Activated gamma-delta T cell (primary cell): ENCODE results near the gene SAMHD1.
A peak's percentile ranks its signal among the peaks of the same experiment; 100 is the strongest.
"Not testable (repeated sequence)": the region's sequence is repeated elsewhere in the genome, so short reads cannot be mapped to it uniquely, and the experiment has no call there.

Experiments
- DNase-seq: peaks from one replicate; lab custom pipeline; 2025; lab: John Stamatoyannopoulos, UW
- total RNA-seq, 2 donors: gene quantifications; one replicate each; lab custom pipeline; 2026; lab: John Stamatoyannopoulos, UW

SAMHD1 gene
- 264 to 311 reads per million in 2 donors for total RNA-seq

DNA sequence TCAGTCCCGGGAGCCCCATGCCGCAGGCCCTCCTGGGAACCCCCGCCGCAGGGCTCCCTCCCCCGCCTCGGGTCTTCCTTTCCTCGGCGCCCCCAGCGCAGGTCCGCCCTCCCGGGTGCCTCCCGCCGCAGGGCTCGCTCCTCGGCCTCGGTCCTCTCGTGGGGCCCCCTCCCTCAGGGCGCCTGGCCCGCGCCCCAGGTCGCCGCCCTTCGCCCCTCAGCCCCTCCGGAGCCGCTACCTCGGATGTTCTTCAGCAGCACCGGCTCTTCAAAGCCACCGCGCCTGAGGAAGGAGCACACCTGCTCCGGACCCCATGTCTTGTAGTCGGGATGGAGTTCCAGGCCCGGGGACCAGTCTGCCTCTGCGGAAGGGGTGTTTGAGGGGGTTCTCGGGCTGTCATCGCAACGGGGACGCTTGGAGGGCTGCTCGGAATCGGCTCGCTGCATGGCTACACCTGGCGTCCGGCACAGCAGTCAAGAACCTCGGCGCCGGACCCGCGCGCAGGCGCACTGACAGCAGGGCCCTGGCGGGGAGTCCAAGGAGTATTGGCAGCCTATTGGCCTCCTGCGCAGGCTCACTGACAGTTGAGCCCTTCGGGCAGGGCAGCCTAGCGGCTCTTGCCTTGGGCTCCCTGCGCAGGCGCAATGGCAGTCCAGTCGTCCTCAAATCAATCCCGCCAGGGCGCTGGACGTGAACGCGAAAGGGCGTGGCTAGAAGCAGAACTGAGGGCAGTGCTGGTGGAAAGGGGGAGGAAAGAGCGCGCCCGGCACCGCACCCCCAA, at the start of gene SAMHD1:
Gene SAMHD1, minus strand, starts transcription at position 511 of the 781 bp plus-strand sequence. Its CDS starts 65 bp downstream, at position 446.
- DNase-seq = peak; percentile 78

DNA sequence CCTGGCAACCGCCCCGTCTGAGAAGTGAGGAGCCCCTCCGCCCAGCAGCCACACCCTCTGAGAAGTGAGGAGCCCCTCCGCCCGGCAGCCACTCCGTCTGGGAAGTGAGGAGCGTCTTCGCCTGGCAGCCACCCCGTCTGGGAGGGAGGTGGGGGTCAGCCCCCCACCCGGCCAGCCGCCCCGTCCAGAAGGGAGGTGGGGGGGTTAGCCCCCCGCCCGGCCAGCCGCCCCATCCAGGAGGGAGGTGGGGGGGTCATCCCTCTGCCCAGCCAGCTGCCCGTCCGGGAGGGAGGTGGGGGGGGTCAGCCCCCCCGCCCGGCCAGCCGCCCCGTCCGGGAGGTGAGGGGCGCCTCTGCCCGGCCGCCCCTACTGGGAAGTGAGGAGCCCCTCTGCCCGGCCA, 48.7 kb upstream of the SAMHD1 start:
- not testable (repeated sequence) for DNase-seq

DNA sequence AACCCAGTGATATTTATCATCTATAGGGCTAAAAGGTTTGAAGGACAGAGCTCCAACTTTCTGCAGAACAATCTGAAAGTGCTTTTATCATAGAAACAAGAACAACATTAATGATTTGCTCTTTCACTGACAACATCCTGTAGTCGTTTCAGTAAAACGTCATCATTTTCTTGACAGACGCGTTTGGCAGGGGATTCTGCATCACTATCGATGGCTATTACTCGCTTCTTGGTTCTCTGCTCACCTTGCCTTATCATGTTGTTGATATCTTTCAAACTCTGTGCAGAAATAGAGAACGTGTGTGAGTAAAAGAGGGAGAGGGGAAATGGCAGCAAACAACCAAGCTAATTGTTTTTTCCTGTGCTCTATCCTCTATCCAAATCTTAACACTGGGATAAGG, 47.1 kb upstream of the SAMHD1 start:
- no peak for DNase-seq

DNA sequence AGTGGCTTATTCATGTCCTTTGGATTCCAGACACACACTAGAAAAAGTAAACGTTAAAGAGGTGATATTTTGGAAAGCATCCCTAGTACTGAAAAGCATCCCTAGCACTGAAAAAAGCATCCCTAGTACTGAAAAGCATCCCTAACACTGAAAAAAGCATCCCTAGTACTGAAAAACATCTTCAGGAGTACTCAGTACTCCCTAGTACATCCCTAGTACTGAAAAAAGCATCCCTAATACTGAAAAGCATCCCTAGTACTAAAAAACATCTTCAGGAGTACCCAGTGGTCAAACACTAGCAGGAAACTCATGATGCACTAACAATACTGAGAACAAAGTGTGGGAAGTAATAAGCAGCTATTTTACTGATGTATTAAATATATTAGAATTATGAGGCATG, 45.6 kb upstream of the SAMHD1 start:
- no peak for DNase-seq

DNA sequence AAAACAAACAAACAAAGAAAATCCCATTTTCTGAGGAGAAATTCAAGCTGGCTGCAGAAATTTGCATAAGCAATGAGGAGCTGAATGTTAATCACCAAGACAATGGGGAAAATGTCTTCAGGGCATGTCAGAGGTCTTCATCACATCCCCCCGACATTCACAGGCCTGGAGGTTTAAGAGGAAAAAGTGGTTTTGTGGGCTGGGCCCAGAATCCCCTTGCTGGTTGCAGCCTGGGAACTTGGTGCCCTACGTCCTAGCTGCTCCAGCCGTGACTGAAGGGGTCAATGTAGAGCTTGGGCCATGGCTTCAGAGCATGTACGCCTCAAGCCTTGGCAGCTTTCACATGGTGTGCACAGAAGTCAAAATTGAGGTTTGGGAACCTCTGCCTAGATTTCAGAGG, 42.7 kb upstream of the SAMHD1 start:
- not testable (repeated sequence) for DNase-seq

DNA sequence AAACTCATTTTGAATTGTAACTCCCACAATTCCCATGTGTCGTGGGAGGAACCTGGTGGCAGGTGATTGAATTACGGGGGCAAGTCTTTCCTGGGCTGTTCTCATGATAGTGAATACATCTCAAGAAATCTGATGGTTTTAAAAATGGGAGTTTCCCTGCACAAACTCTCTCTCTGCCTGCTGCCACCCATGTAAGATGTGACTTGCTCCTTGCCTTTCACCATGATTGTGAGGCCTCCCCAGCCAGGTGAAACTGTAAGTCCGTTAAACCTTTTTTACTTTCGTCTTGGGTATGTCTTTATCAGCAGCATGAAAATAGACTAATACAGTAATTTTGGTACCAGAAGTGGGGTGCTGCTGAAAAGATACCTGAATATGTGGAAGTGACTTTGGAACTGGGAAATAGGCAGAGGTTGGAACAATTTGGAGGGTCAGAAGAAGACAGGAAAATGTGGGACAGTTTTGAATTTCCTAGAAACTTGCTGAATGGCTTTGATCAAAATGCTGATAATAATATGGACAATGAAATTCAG, 41.4 kb upstream of the SAMHD1 start:
- DNase-seq = no peak

DNA sequence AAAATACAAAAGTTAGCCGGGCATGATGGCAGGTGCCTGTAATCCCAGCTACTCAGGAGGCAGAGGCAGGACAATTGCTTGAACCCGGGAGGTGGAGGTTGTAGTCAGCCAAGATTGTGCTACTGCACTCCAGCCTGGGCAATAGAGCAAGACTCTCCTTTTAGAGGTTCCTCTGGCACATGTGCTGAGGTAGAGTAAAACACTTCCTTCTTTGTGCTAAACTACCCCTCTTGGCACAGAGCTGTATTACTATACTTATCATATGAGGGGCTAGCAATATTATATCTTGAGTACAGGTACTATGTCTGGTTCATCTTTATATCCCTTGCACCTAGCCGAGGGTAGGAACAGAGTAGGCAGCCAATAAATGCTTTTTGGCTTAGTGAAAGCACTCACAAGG, 40.2 kb upstream of the SAMHD1 start:
- no peak for DNase-seq

DNA sequence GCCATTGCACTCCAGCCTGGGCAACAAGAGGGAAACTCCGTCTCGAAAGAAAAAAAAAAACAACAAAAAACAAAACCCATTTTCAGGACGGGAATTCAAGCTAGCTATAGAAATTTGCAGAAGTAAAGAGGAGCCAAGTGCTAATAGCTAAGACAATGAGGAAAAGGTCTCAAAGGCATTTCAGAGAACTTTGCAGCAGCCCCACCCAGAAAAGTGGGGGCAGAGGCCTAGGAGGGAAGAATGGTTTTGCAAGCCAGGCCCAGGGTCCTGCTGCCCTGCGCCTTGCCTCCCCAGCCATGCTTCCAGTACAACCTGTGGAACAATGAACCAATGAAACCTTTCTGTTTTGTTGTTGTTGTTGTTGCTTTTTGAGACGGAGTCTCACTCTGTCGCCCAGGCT, 38.3 kb upstream of the SAMHD1 start:
- no peak for DNase-seq

DNA sequence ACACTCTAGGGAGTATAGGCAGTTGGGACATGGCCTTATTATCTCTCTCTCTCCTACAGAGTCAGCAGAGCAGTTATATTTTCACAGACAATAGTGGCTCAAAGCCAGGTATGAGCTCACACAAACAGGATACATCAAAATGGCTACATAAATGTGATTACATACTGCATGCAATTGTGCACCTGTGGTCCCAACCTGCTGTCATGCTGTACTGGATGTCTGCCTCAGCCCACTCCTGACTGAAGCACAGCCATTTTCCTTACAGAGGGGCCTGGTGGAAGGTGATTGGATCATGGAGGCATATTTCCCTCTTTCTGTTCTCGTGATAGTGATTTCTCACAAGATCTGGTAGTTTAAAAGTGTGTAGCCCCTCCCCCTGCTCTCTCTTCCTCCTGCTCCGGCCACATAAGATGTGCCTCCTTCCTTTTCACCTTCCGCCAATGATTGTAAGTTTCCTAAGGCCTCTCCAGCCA, 37.0 kb upstream of the SAMHD1 start:
- no peak for DNase-seq

DNA sequence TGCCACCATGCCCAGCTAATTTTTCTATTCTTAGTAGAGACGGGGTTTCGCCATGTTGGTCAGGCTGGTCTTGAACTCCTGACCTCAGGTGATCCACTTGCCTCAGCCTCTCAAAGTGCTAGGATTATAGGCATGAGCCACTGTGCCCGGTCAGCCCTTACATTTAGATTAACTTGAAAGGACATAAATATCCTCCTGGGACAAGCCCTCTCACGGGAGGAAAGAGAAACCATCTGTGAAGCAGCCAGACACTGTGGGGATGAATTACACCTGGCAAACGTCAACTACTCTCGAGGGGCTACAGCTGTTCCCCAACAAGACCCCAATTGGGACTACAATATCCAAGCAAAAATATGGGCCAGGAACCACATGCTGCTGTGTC, 32.7 kb upstream of the SAMHD1 start:
- DNase-seq = no peak

DNA sequence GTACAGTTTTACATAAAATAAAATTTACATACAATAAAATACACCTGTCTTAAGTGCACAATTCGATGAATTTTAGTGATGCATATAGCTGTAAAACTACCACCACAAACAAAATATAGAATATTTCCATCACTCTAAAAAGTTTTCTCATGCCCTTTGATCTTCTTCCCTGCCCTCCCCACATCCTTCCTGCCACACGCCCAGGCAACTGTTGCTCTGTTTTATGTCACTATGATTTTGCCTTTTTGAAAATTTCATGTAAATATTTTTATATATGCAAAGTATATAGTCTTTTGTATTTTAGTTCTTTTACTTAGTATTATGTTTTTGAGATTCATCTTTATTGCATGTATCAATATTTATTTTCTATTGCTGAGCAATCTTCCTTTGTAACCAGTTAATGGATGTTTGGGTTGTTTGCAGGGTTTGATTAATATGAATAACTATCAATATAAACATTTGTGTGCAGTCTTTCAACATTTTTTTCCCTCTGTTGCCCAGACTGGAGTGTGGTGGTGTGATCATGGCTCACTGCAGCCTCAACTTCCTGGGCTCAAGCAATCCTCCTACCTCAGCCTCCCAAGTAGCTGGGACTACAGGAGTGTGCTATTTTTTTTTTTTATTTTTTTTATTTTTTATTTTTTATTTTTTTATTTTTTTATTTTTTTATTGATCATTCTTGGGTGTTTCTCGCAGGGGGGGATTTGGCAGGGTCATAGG, 23.8 kb upstream of the SAMHD1 start:
- no peak for DNase-seq

DNA sequence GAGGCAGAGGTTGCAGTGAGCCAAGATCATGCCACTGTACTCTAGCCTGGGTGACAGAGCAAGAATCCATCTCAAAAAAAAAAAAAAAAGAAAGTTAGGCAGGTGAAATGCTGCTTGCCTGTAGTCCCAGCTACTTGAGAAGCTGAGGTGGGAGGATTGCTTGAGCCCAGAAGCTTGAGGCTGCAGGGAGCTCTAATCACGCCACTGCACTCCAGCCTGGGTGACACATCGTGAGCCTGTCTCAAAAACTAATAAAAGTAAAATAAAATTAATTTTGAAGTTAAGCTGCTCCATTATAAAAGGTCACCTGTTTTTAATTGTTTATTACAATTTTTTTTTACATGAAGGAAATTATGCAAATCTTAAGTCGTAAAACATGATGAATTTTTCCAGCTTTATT, 23.2 kb upstream of the SAMHD1 start:
- DNase-seq = no peak

DNA sequence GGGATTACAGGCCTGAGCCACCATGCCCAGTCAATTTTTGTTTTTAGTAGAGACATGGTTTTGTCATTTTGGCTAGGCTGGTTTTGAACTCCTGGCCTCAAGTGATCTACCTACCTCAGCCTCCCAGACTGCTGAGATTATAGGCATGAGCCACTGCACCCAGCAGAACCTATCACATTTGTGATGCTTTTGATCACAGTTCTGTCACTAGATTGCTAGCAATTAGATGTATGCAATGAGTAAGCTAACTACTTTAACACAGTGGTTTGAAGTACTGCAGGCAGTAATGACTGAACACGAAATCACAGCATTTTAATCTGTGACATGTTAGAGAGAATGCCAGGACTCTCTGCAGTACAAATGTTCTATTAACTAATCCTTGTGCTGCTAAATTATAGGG, 19.6 kb upstream of the SAMHD1 start:
- no peak for DNase-seq

DNA sequence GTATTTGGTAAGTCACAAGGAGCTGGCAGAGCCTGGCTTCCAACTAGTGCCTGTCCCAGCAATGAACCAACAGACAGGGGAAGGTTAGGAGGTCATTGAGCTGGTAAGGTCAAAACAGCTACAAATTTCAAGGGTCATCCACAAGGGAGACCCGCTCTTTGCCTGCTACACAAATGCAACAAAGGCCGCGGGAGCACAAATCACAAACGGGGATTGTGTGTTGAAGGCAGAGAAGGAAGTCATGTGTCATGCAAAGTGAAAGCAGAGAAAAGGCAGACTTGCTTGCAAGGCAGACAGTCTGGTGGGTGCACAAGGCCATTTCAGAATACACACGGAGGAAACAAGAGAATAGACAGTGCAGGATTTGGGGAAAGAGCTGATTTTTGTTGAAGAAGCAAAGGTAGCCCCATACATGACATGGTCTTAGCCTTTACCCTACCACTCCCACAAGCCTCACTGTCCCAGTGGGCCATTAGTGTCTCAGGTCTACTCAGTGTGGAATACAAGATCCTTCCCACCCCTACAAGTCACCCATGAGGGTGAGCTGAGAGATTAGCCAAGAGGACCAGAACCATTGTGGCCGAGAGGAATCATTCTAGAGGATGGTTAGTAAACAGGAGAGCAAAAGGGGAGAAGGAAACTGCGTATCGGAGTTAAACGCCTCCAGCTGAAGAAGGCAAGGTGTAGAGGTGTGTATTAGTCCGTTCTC, 18.1 kb upstream of the SAMHD1 start:
- no peak for DNase-seq

DNA sequence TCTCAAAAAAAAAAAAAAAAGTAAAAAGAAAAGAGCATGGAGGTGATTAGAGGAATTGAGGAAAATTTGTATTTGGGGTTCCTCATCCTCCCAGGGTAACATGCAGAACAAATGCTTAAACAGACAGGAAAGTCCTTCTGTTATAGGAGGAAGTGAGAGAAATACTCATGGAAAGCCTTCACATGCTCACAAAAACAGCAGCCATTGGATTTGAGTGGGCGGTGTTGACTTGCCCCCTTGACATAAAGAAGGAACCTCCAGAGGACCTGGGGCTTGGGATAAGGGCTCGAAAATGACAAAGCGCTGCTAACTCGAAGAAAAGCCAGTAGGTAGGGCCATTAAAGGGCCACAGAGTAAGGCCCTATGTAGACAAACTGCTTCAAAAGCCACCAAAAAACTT, 17.5 kb upstream of the SAMHD1 start:
- DNase-seq = no peak

DNA sequence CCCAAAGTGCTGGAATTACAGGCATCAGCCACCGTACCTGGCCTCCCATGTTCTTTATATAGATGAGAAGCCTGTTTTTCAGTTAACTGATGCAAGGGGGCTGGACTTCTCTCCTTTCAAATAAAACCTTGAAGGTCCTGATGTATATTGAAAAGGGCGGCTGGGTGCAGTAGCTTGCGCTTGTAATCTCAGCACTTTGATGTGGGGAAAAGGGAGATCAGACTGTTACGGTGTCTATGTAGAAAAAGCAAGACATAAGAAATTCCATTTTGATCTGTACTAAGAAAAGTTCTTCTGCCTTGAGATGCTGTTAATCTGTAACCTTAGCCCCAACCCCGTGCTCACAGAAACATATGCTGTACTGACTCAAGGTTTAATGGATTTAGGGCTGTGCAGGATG, 16.1 kb upstream of the SAMHD1 start:
- no peak for DNase-seq

DNA sequence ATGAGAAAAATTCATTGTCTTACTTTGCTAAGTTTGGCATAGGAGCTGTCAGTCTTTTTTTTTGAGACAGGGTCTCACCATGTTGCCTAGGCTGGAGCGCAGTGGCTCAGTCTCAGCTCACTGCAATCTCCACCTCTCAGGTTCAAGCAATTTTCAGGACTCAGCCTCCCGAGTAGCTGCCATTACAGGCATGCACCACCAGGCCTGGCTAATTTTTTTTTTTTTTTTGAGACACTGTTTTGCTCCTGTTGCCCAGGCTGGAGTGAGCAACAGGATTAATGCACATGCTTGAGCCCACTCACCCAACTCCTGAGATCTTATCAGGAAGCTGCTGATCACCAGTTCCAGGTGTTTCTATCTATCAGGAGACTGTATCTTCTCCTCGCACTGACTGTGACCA, 15.5 kb upstream of the SAMHD1 start:
- not testable (repeated sequence) for DNase-seq

DNA sequence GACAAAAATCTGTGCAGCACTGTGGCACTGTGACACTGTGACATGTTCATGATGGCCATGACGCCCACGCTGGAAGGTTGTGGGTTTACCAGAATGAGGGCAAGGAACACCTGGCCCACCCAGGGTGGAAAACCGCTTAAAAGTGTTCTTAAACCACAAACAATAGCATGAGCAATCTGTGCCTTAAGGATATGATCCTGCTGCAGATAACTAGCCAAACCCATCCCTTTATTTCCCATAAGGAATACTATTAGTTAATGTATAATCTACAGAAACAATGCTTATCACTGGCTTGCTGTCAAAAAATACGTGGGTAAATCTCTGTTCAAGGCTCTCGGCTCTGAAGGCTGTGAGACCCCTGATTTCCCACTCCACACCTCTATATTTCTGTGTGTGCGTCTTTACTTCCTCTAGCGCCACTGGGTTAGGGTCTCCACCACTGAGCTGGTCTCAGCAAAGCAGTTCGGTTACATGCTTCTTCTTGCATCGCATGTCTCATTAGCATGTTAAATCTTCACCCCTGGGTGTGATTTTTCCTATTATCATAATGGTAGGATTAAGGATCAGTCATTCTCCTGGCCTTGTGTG, 10.9 kb upstream of the SAMHD1 start:
- not testable (repeated sequence) for DNase-seq

DNA sequence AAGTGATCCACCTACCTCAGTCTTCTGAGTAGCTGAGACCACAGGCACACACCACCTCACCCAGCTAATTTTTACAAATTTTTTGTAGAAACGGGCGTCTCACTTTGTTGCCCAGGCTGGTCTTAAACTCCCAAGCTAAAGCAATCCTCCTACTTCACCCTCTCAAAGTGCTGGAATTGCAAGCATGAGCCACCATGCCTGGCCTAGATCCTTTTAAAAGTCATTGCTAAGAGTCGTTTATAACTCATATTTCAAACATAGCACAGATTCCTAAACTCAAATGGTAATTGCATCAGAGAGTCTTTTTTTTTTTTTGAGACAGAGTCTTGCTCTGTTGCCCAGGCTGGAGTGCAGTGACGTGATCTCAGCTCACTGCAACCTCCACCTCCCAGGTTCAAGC, 7.7 kb upstream of the SAMHD1 start:
- DNase-seq = no peak

DNA sequence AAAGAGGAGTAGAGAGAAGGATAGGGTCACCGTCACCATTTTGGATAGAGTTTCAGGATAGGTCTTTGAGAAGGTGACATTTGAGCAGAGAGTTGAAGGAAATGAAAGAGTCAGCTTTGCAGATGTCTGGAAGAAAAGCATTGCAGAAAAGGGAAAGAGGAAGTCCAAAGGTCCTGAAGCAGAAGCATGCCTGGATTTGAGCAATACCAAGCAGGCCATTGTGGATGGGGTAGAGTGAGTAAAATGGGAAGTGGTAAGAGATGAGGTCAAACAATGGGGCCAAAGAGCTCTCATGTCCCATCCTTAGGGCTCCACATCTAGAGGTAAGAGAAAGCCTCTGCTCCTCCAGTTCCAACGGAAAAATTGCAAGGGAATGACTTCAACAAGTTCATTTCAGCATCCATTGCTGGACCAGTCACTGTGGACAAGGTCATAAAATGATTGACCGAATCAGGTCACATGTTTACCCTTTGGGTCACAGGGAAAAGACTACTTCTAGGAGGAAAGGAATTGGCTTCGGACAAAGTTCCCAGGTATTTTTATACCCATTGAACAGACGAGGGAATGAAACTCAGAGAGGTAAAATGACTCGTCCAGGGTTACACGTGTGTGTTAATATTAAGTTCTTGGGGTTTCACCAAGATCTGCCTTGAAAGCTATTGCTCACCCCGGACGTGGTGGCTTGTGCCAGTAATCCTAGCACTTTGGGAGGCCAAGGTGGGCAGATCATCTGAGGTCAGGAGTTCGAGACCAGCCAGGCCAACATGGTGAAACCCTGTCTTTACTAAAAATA, 6.6 kb upstream of the SAMHD1 start:
- no peak for DNase-seq

DNA sequence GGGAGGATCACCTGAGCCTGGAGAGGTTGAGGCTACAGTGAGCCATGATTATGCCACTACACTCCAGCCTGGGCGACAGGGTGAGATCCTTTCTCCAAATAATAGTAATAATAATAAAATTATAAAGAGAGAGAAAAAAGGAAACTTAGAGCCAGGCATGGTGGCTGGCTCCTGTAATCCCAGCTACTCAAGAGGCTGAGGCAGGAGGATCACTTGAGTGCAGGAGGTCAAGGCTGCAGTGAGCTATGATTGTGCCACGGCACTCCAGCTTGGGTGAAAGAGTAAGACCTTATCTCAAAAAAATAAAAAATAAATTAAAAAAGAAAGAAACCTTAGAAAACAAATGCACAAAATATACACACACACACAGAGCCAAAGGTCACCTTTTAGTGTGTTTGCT, 5.2 kb upstream of the SAMHD1 start:
- DNase-seq = no peak
